GM12878 (cell line): ENCODE data around the gene TTC31. TPM values are rescaled to one million over a fixed set of nuclear protein-coding genes. Genes with fewer than 3 reads are reported as not detected.

Experiments used
- FOS ChIP-seq: IDR thresholded peaks from 3 replicates; pipeline ENCODE4 v1.6.1; 2011; ENCODE audit warnings: borderline replicate concordance; ENCODE audit not compliant: insufficient read length; ENCODE audit errors: extremely low read depth
- HCFC1 ChIP-seq: fragments of 150-350 bp; IDR thresholded peaks from 2 replicates; pipeline ENCODE4 v1.6.1; 2014; ENCODE audit warnings: low read length
- HDAC2 ChIP-seq: fragments of 200-600 bp; sonication (generic); IDR thresholded peaks from 2 replicates; pipeline ENCODE4 v1.6.1; 2017
- JUNB ChIP-seq: IDR thresholded peaks from 2 replicates; pipeline ENCODE4 v1.6.1; 2016; ENCODE audit warnings: antibody characterized with exemption, mild to moderate bottlenecking
- NFYB ChIP-seq: IDR thresholded peaks from 2 replicates; pipeline ENCODE4 v1.6.1; 2011; ENCODE audit warnings: low read depth, mild to moderate bottlenecking, low read length, improper control_type of control experiment, moderate library complexity; ENCODE audit not compliant: insufficient read depth
- REST ChIP-seq: IDR thresholded peaks from 2 replicates; pipeline ENCODE4 v1.6.1; 2012; ENCODE audit warnings: mild to moderate bottlenecking, low read depth, low read length
- RUNX3 ChIP-seq: IDR thresholded peaks from 2 replicates; pipeline ENCODE4 v1.6.1; 2012; ENCODE audit warnings: low read length, inconsistent platforms
- SMC3 ChIP-seq: IDR thresholded peaks from 2 replicates; pipeline ENCODE4 v1.6.1; 2011; ENCODE audit warnings: low read length, improper control_type of control experiment, borderline replicate concordance
- USF2 ChIP-seq: IDR thresholded peaks from 2 replicates; pipeline ENCODE4 v1.6.1; 2011; ENCODE audit warnings: low read depth, low read length, improper control_type of control experiment, borderline replicate concordance
- ZNF687 ChIP-seq: fragments of 450-650 bp; IDR thresholded peaks from 2 replicates; pipeline ENCODE4 v1.6.1; 2017; ENCODE audit warnings: mild to moderate bottlenecking, moderate library complexity
- polyA plus RNA-seq, 11 experiments: library from polyadenylated mRNA; depleted of rRNA in 4 of 11; unstranded in 6 of 11; stranded (reverse) in 5 of 11; fragments of >200 nt; fragmentation: Nextera tagmentation in 4 of 11; fragmentation: Illumina TruSeq in 1 of 11; extraction: Ambion mirVana in 4 of 11; extraction: Trizol in 1 of 11; gene quantifications; 1 replicate in 1 of 11; 2 replicates in 10 of 11; pipeline versions ENCODE4 v1.2.1 to v1.2.3, GENCODE V29; 2011 to 2016; ENCODE audit warnings: inconsistent platforms in 2 of 11, missing spikeins in 2 of 11, low read depth in 1 of 11
- total RNA-seq, 4 experiments: library from RNA; depleted of rRNA in 3 of 4; stranded (reverse); fragments of >200 nt in 3 of 4; fragmentation: Illumina TruSeq in 1 of 4; extraction: Trizol in 1 of 4; gene quantifications; 2 replicates each; pipeline versions ENCODE4 v1.2.1 to v1.2.3, GENCODE V29; 2013 to 2021
- TF ChIP-seq, protein P1 (sequence below): fragments of 450-650 bp; IDR thresholded peaks from 2 replicates; pipeline ENCODE4 v1.6.1; 2017; ENCODE audit warnings: mild to moderate bottlenecking, moderate library complexity
- TF ChIP-seq, protein P2 (sequence below): fragments of 450-650 bp; formaldehyde crosslinking; IDR thresholded peaks from 2 replicates; pipeline ENCODE4 v1.5.0; 2022; ENCODE audit warnings: mild to moderate bottlenecking, missing genetic modification characterization

The TTC31 gene
- total and polyA plus RNA-seq, 10 of the 15 experiments (the other 5 are each of a cell fraction or from before 2014, with no cell fraction given) = 6.5 to 34.9 (median 25.9) TPM

- TF ChIP-seq ZNF687 (peak; percentile 66), RUNX3 (peak; percentile 58), HDAC2 (no peak), FOS (no peak), NFYB (peak; percentile 55; the same call in 1 of the 2 replicates), SMC3 (peak; percentile 56), USF2 (peak; percentile 53), HCFC1 (peak; percentile 45; the same call in 1 of the 2 replicates), JUNB (no peak), REST (no peak)
- TF ChIP-seq, protein P1, sequence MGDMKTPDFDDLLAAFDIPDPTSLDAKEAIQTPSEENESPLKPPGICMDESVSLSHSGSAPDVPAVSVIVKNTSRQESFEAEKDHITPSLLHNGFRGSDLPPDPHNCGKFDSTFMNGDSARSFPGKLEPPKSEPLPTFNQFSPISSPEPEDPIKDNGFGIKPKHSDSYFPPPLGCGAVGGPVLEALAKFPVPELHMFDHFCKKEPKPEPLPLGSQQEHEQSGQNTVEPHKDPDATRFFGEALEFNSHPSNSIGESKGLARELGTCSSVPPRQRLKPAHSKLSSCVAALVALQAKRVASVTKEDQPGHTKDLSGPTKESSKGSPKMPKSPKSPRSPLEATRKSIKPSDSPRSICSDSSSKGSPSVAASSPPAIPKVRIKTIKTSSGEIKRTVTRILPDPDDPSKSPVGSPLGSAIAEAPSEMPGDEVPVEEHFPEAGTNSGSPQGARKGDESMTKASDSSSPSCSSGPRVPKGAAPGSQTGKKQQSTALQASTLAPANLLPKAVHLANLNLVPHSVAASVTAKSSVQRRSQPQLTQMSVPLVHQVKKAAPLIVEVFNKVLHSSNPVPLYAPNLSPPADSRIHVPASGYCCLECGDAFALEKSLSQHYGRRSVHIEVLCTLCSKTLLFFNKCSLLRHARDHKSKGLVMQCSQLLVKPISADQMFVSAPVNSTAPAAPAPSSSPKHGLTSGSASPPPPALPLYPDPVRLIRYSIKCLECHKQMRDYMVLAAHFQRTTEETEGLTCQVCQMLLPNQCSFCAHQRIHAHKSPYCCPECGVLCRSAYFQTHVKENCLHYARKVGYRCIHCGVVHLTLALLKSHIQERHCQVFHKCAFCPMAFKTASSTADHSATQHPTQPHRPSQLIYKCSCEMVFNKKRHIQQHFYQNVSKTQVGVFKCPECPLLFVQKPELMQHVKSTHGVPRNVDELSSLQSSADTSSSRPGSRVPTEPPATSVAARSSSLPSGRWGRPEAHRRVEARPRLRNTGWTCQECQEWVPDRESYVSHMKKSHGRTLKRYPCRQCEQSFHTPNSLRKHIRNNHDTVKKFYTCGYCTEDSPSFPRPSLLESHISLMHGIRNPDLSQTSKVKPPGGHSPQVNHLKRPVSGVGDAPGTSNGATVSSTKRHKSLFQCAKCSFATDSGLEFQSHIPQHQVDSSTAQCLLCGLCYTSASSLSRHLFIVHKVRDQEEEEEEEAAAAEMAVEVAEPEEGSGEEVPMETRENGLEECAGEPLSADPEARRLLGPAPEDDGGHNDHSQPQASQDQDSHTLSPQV = no peak
- TF ChIP-seq, protein P2, sequence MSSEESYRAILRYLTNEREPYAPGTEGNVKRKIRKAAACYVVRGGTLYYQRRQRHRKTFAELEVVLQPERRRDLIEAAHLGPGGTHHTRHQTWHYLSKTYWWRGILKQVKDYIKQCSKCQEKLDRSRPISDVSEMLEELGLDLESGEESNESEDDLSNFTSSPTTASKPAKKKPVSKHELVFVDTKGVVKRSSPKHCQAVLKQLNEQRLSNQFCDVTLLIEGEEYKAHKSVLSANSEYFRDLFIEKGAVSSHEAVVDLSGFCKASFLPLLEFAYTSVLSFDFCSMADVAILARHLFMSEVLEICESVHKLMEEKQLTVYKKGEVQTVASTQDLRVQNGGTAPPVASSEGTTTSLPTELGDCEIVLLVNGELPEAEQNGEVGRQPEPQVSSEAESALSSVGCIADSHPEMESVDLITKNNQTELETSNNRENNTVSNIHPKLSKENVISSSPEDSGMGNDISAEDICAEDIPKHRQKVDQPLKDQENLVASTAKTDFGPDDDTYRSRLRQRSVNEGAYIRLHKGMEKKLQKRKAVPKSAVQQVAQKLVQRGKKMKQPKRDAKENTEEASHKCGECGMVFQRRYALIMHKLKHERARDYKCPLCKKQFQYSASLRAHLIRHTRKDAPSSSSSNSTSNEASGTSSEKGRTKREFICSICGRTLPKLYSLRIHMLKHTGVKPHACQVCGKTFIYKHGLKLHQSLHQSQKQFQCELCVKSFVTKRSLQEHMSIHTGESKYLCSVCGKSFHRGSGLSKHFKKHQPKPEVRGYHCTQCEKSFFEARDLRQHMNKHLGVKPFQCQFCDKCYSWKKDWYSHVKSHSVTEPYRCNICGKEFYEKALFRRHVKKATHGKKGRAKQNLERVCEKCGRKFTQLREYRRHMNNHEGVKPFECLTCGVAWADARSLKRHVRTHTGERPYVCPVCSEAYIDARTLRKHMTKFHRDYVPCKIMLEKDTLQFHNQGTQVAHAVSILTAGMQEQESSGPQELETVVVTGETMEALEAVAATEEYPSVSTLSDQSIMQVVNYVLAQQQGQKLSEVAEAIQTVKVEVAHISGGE (CRISPR knock-in tag) = no peak
Observed at GRCh38 chr2:74507145-74507925, 24.5 kb downstream of the TTC31 start, which contains the start of gene PCGF1 (continued).
